CD14-positive monocyte (primary cell): ENCODE data around the gene SNX1. TPM values are rescaled to one million over a fixed set of nuclear protein-coding genes. Genes with fewer than 3 reads are reported as not detected.

ENCODE experiments used
- DNase-seq, 3 donors: peaks; one replicate each; pipeline ENCODE4 v3.0.0-alpha.2; 2011 to 2022
- H2AFZ ChIP-seq: 2 replicates; pipeline ENCODE4 v1.6.0; 2012; ENCODE audit warnings: mild to moderate bottlenecking, low read depth, low read length, inconsistent platforms; ENCODE audit not compliant: insufficient read depth, poor library complexity, severe bottlenecking
- H3K27ac ChIP-seq, 2 donors: 1 replicate in 1 of 2; 2 replicates in 1 of 2; pipeline ENCODE4 v1.5.1; 2012 to 2013; ENCODE audit warnings: low read length in 2 of 2, control low read depth in 1 of 2, inconsistent platforms in 1 of 2, low read depth in 1 of 2, mild to moderate bottlenecking in 1 of 2
- H3K27me3 ChIP-seq, 2 donors: one replicate each; pipeline versions ENCODE4 v1.6.0 to v1.6.1; 2011 to 2013; ENCODE audit warnings: low read length in 2 of 2; ENCODE audit not compliant: control insufficient read depth in 2 of 2, insufficient read depth in 2 of 2
- H3K36me3 ChIP-seq, 2 donors: replicated peaks in 1 of 2; 1 replicate in 1 of 2; 2 replicates in 1 of 2; pipeline versions ENCODE4 v1.5.1 to v1.6.1; 2012 to 2013; ENCODE audit warnings: low read length in 2 of 2, control low read depth in 1 of 2, inconsistent platforms in 1 of 2, mild to moderate bottlenecking in 1 of 2; ENCODE audit not compliant: insufficient read depth in 2 of 2, control insufficient read depth in 1 of 2
- H3K4me1 ChIP-seq, 2 donors: 1 replicate in 1 of 2; 2 replicates in 1 of 2; pipeline versions ENCODE4 v1.5.1 to v1.6.1; 2012 to 2013; ENCODE audit warnings: low read length in 2 of 2, control low read depth in 1 of 2, inconsistent platforms in 1 of 2, mild to moderate bottlenecking in 1 of 2, moderate library complexity in 1 of 2; ENCODE audit not compliant: insufficient read depth in 2 of 2, control insufficient read depth in 1 of 2
- H3K4me2 ChIP-seq: replicated peaks from 2 replicates; pipeline ENCODE3; 2012; ENCODE audit warnings: low read length, moderate library complexity, mild to moderate bottlenecking; ENCODE audit not compliant: poor library complexity, severe bottlenecking; ENCODE audit errors: extremely low read depth
- H3K4me3 ChIP-seq, 3 experiments: fragments of 200-600 bp in 1 of 3; sonication (generic) in 1 of 3; replicated peaks in 1 of 3; 1 replicate in 2 of 3; 2 replicates in 1 of 3; pipeline ENCODE4 v1.5.1; 2011 to 2013; ENCODE audit warnings: low read length in 3 of 3, mild to moderate bottlenecking in 3 of 3, control low read depth in 2 of 3, low read depth in 2 of 3, inconsistent platforms in 1 of 3, moderate library complexity in 1 of 3
- H3K79me2 ChIP-seq: 2 replicates; pipeline ENCODE4 v1.6.0; 2012; ENCODE audit warnings: mild to moderate bottlenecking, control low read depth, inconsistent platforms, low read length, moderate library complexity; ENCODE audit not compliant: insufficient read depth
- H3K9ac ChIP-seq: 2 replicates; pipeline ENCODE4 v1.6.0; 2017; ENCODE audit warnings: low read length, mild to moderate bottlenecking; ENCODE audit not compliant: insufficient read depth, poor library complexity, severe bottlenecking
- H3K9me3 ChIP-seq, 2 donors: replicated peaks in 1 of 2; 1 replicate in 1 of 2; 2 replicates in 1 of 2; pipeline versions ENCODE4 v1.5.1 to v1.6.1; 2012 to 2013; ENCODE audit warnings: low read length in 2 of 2, control low read depth in 1 of 2; ENCODE audit not compliant: control insufficient read depth in 1 of 2, insufficient read depth in 1 of 2
- H4K20me1 ChIP-seq: 2 replicates; pipeline ENCODE4 v1.6.0; 2012; ENCODE audit warnings: mild to moderate bottlenecking, low read length, control low read depth, moderate library complexity; ENCODE audit not compliant: insufficient read depth
- H3K27ac Mint-ChIP-seq, 7 donors: one replicate each; pipeline ENCODE4 v1.8.0; 2020; ENCODE audit warnings: mild to moderate bottlenecking in 7 of 7, mixed read lengths in 7 of 7, moderate library complexity in 6 of 7, inconsistent platforms in 2 of 7
- H3K27me3 Mint-ChIP-seq, 3 donors: one replicate each; pipeline ENCODE4 v1.8.0; 2021 to 2022; ENCODE audit warnings: low read depth in 3 of 3, mild to moderate bottlenecking in 3 of 3, mixed read lengths in 3 of 3, moderate library complexity in 3 of 3, inconsistent platforms in 1 of 3
- H3K36me3 Mint-ChIP-seq, 2 donors: one replicate each; pipeline ENCODE4 v1.8.0; 2020; ENCODE audit warnings: mixed read lengths in 2 of 2, inconsistent platforms in 1 of 2, mild to moderate bottlenecking in 1 of 2
- H3K4me1 Mint-ChIP-seq: one replicate; pipeline ENCODE4 v1.8.0; 2020; ENCODE audit warnings: mild to moderate bottlenecking, mixed read lengths
- H3K4me3 Mint-ChIP-seq, 2 donors: one replicate each; pipeline ENCODE4 v1.8.0; 2020; ENCODE audit warnings: mild to moderate bottlenecking in 2 of 2, mixed read lengths in 2 of 2, moderate library complexity in 1 of 2
- H3K9me3 Mint-ChIP-seq, 7 donors: one replicate each; pipeline ENCODE4 v1.8.0; 2020 to 2022; ENCODE audit warnings: mixed read lengths in 7 of 7, mild to moderate bottlenecking in 6 of 7, moderate library complexity in 6 of 7, inconsistent platforms in 2 of 7
- WGBS: methylation state at CpG from one replicate; pipeline ENCODE4 v1.1.5; 2013; ENCODE audit warnings: missing lambda C conversion rate; ENCODE audit not compliant: insufficient coverage; 5-methylcytosine and 5-hydroxymethylcytosine counted together
- intact Hi-C, 2 donors: fragments of 100-400 bp; cut with micrococcal nuclease; formaldehyde crosslinking; loops; one replicate each; pipeline versions ENCODE4 v1.15.0 to v1.15.1; 2023
- polyA plus RNA-seq, 3 donors: library from polyadenylated mRNA; depleted of rRNA in 1 of 3; unstranded in 2 of 3; stranded (reverse) in 1 of 3; fragments of 300-500 nt in 2 of 3; fragments of >200 nt in 1 of 3; fragmentation: Illumina TruSeq in 2 of 3; gene quantifications; 1 replicate in 2 of 3; 2 replicates in 1 of 3; pipeline ENCODE4 v1.2.3, GENCODE V29; 2012 to 2021
- TF ChIP-seq, protein P1 (sequence below): fragments of 200-600 bp; IDR thresholded peaks from one replicate; pipeline ENCODE4 v1.8.0; 2022; ENCODE audit warnings: antibody characterized with exemption, mild to moderate bottlenecking

The SNX1 gene
- polyA plus RNA-seq, 3 donors = 104 to 115 (median 115) TPM

DNA sequence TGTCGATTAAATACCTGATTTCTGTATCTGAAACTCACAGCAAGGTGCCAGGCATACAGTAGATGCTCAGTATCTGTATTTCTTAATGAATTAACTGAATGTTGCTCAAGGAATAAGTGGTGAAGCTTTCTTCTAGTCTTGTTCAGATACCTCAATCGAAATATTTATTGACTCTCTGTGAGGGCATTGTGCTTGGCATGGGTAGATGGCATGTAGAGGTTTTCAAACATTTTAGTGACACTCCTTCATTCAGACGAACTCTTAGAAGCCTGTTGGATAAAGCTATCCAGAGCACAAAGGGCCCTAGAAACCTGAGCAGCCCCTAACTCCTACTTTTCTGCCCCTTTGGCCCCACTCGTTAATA, 369 bp upstream of the SNX1 start:
- no peaks in the 10 kb centered on the region for H3K27me3 Mint-ChIP-seq
- no peak overlapping the region for H3K9ac ChIP-seq
- no peak for DNase-seq
- peaks cover 0 to 2% of the 10 kb centered on the region in 2 donors for H3K36me3 ChIP-seq
- 50% methylated on average over 2 of the region's 4 CpGs for WGBS
- peak overlapping the region in 2 of 3 experiments; percentile 7 to 95 for H3K4me3 ChIP-seq
- H2AFZ ChIP-seq = peak overlapping the region; percentile 88
- H3K79me2 ChIP-seq = peaks cover 92% of the 10 kb centered on the region
- H4K20me1 ChIP-seq = peaks cover 41% of the 10 kb centered on the region
- peak overlapping the region in 1 of 2 donors; percentile 87 for H3K27ac ChIP-seq
- H3K27me3 ChIP-seq = no peaks in the 10 kb centered on the region
- no peaks in the 10 kb centered on the region for H3K9me3 Mint-ChIP-seq
- peak overlapping the region; percentile 90 for H3K4me2 ChIP-seq
- H3K9me3 ChIP-seq = no peaks in the 10 kb centered on the region
- H3K4me1 ChIP-seq = peaks cover 73 to 84% of the 10 kb centered on the region in 2 donors
- peaks cover 7 to 13% of the 10 kb centered on the region in 2 donors for H3K36me3 Mint-ChIP-seq
- H3K4me1 Mint-ChIP-seq = peaks cover 65% of the 10 kb centered on the region
- intact Hi-C loops = loop anchor here in 1 of 2 donors (2.0 kb wide), 1 partner anchor 67 kb away; the partner anchor contains the start of gene PPIB
- TF ChIP-seq, protein P1, sequence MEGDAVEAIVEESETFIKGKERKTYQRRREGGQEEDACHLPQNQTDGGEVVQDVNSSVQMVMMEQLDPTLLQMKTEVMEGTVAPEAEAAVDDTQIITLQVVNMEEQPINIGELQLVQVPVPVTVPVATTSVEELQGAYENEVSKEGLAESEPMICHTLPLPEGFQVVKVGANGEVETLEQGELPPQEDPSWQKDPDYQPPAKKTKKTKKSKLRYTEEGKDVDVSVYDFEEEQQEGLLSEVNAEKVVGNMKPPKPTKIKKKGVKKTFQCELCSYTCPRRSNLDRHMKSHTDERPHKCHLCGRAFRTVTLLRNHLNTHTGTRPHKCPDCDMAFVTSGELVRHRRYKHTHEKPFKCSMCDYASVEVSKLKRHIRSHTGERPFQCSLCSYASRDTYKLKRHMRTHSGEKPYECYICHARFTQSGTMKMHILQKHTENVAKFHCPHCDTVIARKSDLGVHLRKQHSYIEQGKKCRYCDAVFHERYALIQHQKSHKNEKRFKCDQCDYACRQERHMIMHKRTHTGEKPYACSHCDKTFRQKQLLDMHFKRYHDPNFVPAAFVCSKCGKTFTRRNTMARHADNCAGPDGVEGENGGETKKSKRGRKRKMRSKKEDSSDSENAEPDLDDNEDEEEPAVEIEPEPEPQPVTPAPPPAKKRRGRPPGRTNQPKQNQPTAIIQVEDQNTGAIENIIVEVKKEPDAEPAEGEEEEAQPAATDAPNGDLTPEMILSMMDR = no peak
- peak overlapping the region; percentile 50 to 100 (median 94) for H3K27ac Mint-ChIP-seq
- H3K4me3 Mint-ChIP-seq = peak overlapping the region; percentile 92 to 95

DNA sequence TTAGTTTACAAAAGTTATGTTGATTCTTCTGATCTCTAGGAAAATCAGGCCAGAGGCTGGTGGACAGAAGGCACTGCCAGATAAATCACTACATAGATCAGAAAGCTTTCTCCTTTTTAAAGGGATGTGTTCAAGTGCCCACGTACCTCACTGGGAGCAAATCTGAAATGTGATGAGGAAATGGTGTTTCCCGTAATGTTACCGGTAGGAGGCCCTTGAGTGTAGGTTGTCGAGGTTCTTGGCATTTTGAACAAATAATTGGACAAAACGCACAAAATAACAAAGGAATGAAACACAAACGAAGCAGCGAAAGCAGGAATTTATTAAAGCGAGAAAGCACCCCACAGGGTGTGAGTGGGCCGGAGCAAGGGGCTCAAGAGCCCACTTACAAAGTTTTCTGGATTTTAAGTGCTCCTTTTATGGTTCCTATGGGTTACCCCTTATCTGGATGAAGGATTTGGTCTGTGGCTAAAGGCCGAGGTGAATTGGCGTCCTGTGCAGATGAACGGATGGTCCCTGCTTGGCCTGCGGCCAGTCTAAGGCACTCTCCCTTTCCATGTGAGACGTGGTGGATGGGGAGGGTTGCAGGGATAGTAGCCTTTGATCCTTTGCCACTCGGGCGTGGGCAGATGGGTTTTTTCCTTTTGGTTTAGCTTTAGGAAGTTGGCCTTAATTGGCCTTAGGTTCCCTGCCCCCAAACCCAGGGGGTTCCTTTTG, 1.0 kb downstream of the SNX1 start:
- H3K4me3 Mint-ChIP-seq = peak overlapping the region; percentile 92 to 95
- TF ChIP-seq, protein P1 = peak; percentile 25
- peaks cover 96% of the 10 kb centered on the region for H3K79me2 ChIP-seq
- intact Hi-C loops = loop anchor here in 1 of 2 donors (2.0 kb wide), 1 partner anchor 16 kb away; no protein-coding TSS in a partner anchor
- H3K9me3 ChIP-seq = no peaks in the 10 kb centered on the region
- H3K36me3 Mint-ChIP-seq = peaks cover 4 to 13% of the 10 kb centered on the region in 2 donors
- H3K27ac ChIP-seq = peak overlapping the region; percentile 87 to 89
- peaks cover 0 to 2% of the 10 kb centered on the region in 2 donors for H3K36me3 ChIP-seq
- peak overlapping the region; percentile 95 to 96 (median 96) for H3K4me3 ChIP-seq
- peak overlapping the region; percentile 92 for H3K9ac ChIP-seq
- H3K4me1 ChIP-seq = peaks cover 70 to 84% of the 10 kb centered on the region in 2 donors
- DNase-seq = peak in 1 of 3 donors; percentile 31
- 12% methylated on average over 10 of the region's 16 CpGs for WGBS
- peak overlapping the region; percentile 90 for H3K4me2 ChIP-seq
- peaks cover 51% of the 10 kb centered on the region for H4K20me1 ChIP-seq
- H3K9me3 Mint-ChIP-seq = no peaks in the 10 kb centered on the region
- H2AFZ ChIP-seq = peak overlapping the region; percentile 88
- peak overlapping the region; percentile 88 to 100 (median 94) for H3K27ac Mint-ChIP-seq
- peaks cover 68% of the 10 kb centered on the region for H3K4me1 Mint-ChIP-seq
- no peaks in the 10 kb centered on the region for H3K27me3 Mint-ChIP-seq
- H3K27me3 ChIP-seq = no peaks in the 10 kb centered on the region
